Tibial nerve (tissue), 4 donors: ENCODE results near the gene SPATC1L. TPM values are rescaled to one million over a fixed set of nuclear protein-coding genes. Genes with fewer than 3 reads are reported as not detected.
A peak's percentile ranks its signal among the peaks of the same experiment; 100 is the strongest.
"Not testable (repeated sequence)": the region's sequence is repeated elsewhere in the genome, so short reads cannot be mapped to it uniquely, and the experiment has no call there.

Source experiments
- DNase-seq, 2 donors: peaks; one replicate each; pipeline ENCODE4 v3.0.0-alpha.2; 2019; ENCODE audit warnings: low spot score in 2 of 2
- H3K27ac ChIP-seq, 4 donors: fragments of 200-600 bp; sonication (generic) in 3 of 4; one replicate each; pipeline ENCODE4 v1.5.1; 2017 to 2019; ENCODE audit warnings: mild to moderate bottlenecking in 1 of 4
- H3K27me3 ChIP-seq, 2 donors: fragments of 200-600 bp; sonication (generic) in 1 of 2; one replicate each; pipeline versions ENCODE4 v1.5.1 to v1.6.0; 2017 to 2019
- H3K36me3 ChIP-seq, 3 donors: fragments of 200-600 bp; sonication (generic); one replicate each; pipeline ENCODE4 v1.5.1; 2018 to 2019
- H3K4me1 ChIP-seq, 4 donors: fragments of 200-600 bp; sonication (generic) in 3 of 4; one replicate each; pipeline ENCODE4 v1.5.1; 2017 to 2019
- H3K4me3 ChIP-seq, 4 donors: fragments of 200-600 bp; sonication (generic) in 3 of 4; one replicate each; pipeline ENCODE4 v1.5.1; 2017 to 2019; ENCODE audit warnings: mild to moderate bottlenecking in 1 of 4, moderate library complexity in 1 of 4
- H3K9me3 ChIP-seq, 4 donors: fragments of 200-600 bp; sonication (generic) in 3 of 4; one replicate each; pipeline ENCODE4 v1.5.1; 2017 to 2019
- CTCF ChIP-seq, 5 experiments: fragments of 200-600 bp in 3 of 5; fragments of 450-650 bp in 2 of 5; sonication (generic) in 3 of 5; IDR thresholded peaks; one replicate each; pipeline ENCODE4 v1.5.1; 2016 to 2019; ENCODE audit warnings: antibody characterized with exemption in 5 of 5, mild to moderate bottlenecking in 3 of 5, moderate library complexity in 2 of 5
- EP300 ChIP-seq, 2 donors: sonication (generic); formaldehyde crosslinking; IDR thresholded peaks; one replicate each; pipeline ENCODE4 v1.6.1; 2017; ENCODE audit warnings: antibody characterized with exemption in 2 of 2, mild to moderate bottlenecking in 1 of 2
- POLR2A ChIP-seq, 2 donors: fragments of 450-650 bp; IDR thresholded peaks; one replicate each; pipeline ENCODE4 v1.6.1; 2017; ENCODE audit warnings: antibody characterized with exemption in 2 of 2, mild to moderate bottlenecking in 2 of 2, moderate library complexity in 2 of 2
- WGBS, 2 donors: methylation state at CpG; one replicate each; pipeline ENCODE4 v1.1.5; 2018; 5-methylcytosine and 5-hydroxymethylcytosine counted together
- total RNA-seq, 4 donors: library from RNA; depleted of rRNA; stranded (reverse); fragments of >200 nt; gene quantifications; one replicate each; pipeline ENCODE4 v1.1.0, GENCODE V29; 2016

The SPATC1L gene
- total RNA-seq, 4 donors from 2014 or later, result 4.5 to 12.9 (median 8.0) TPM

- TF ChIP-seq POLR2A (IDR thresholded peaks at IDR 0.05) (no peak), EP300 (IDR thresholded peaks at IDR 0.05) (no peak), CTCF (IDR thresholded peaks at IDR 0.05) (no peak)
- H3K27ac ChIP-seq, result no peak overlapping the region
- no peak overlapping the region for H3K4me3 ChIP-seq
- H3K4me1 ChIP-seq, result no peaks in the 10 kb centered on the region
- WGBS, 2 donors, result 89 to 91% methylated on average over 8 of the region's 8 CpGs
- H3K27me3 ChIP-seq, result no peaks in the 10 kb centered on the region
- peaks cover 3 to 86% (median 20%) of the 10 kb centered on the region in 3 donors for H3K36me3 ChIP-seq
- DNase-seq, result no peak
- no peaks in the 10 kb centered on the region for H3K9me3 ChIP-seq
Measured at GRCh38 chr21:46203203-46203600, 18.9 kb upstream of the SPATC1L start.

- WGBS, 2 donors, result 85 to 86% methylated on average over 6 of the region's 6 CpGs
- Histone ChIP-seq H3K9me3 (no peaks in the 10 kb centered on the region), H3K27ac (no peak overlapping the region), H3K36me3 (peaks cover 3 to 86% (median 20%) of the 10 kb centered on the region in 3 donors), H3K27me3 (no peaks in the 10 kb centered on the region), H3K4me3 (no peak overlapping the region), H3K4me1 (no peaks in the 10 kb centered on the region)
- no peak for DNase-seq
- TF ChIP-seq EP300 (IDR thresholded peaks at IDR 0.05) (no peak), POLR2A (IDR thresholded peaks at IDR 0.05) (no peak), CTCF (IDR thresholded peaks at IDR 0.05) (no peak)
Measured at GRCh38 chr21:46202592-46203202, 18.4 kb upstream of the SPATC1L start.

GRCh38 chr21:46200877-46201803 is 16.9 kb upstream of the SPATC1L start:
- H3K4me3 ChIP-seq, H3K9me3 ChIP-seq, H3K27me3 ChIP-seq, DNase-seq, H3K4me1 ChIP-seq, H3K27ac ChIP-seq: not testable (repeated sequence)
- peaks cover 3 to 86% (median 20%) of the 10 kb centered on the region in 3 donors for H3K36me3 ChIP-seq
- WGBS, 2 donors, result 72 to 94% methylated on average over 3 of the region's 8 CpGs

- TF ChIP-seq POLR2A (IDR thresholded peaks at IDR 0.05) (no peak), EP300 (IDR thresholded peaks at IDR 0.05) (no peak), CTCF (IDR thresholded peaks at IDR 0.05) (no peak)
- H3K27me3 ChIP-seq, result no peaks in the 10 kb centered on the region
- H3K9me3 ChIP-seq, result no peaks in the 10 kb centered on the region
- H3K4me3 ChIP-seq, result no peak overlapping the region
- 79 to 83% methylated on average over 13 of the region's 13 CpGs for WGBS, 2 donors
- no peak for DNase-seq
- H3K36me3 ChIP-seq, result peaks cover 3 to 86% (median 21%) of the 10 kb centered on the region in 3 donors
- H3K27ac ChIP-seq, result no peak overlapping the region
- H3K4me1 ChIP-seq, result no peaks in the 10 kb centered on the region
Measured at GRCh38 chr21:46199436-46200373, 15.4 kb upstream of the SPATC1L start.

DNA sequence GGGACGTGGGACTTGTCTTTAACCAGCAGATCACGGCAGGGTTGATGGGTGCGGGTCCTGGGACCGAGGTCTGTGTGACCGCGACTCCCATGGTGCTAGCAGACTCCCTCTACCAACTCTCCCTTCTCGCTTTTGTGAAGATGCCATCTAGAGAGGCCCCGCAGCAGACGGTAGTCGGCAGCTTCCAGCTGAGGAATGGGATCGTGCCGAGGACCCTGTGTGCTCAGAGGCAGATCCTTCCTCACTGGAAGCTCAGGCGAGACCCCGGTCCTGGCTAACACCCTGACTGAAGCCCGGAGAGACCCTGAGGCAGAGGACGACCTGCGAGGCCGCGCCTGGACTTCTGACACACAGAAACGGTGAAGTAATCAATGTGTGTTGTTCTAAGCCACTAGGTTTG is 12.5 kb upstream of the SPATC1L start:
- WGBS, 2 donors, result 88 to 90% methylated on average over 20 of the region's 20 CpGs
- no peaks in the 10 kb centered on the region for H3K27me3 ChIP-seq
- peaks cover 4 to 91% (median 26%) of the 10 kb centered on the region in 3 donors for H3K36me3 ChIP-seq
- no peak for TF ChIP-seq CTCF (IDR thresholded peaks at IDR 0.05)
- no peak for TF ChIP-seq EP300 (IDR thresholded peaks at IDR 0.05)
- TF ChIP-seq POLR2A (IDR thresholded peaks at IDR 0.05), result no peak
- no peak overlapping the region for H3K4me3 ChIP-seq
- no peaks in the 10 kb centered on the region for H3K4me1 ChIP-seq
- no peak overlapping the region for H3K27ac ChIP-seq
- H3K9me3 ChIP-seq, result no peaks in the 10 kb centered on the region
- DNase-seq, result peak in 1 of 2 donors; percentile 2
